GM12892 (cell line): ENCODE results near the gene LENG1. TPM values are rescaled to one million over a fixed set of nuclear protein-coding genes. Genes with fewer than 3 reads are reported as not detected.
"Not testable (repeated sequence)": the region's sequence is repeated elsewhere in the genome, so short reads cannot be mapped to it uniquely, and the experiment has no call there.

Source experiments
- DNase-seq: peaks from one replicate; pipeline ENCODE4 v3.0.0; 2011; ENCODE audit not compliant: insufficient read length
- FAIRE-seq: peaks from 2 replicates; lab custom pipeline; 2011; peaks lifted over from hg19 to GRCh38; lab: Jason Lieb, UNC
- POLR2A ChIP-seq: IDR thresholded peaks from 2 replicates; pipeline ENCODE4 v1.6.1; 2011; ENCODE audit warnings: low read depth, low read length, control low read depth
- POLR2AphosphoS5 ChIP-seq: IDR thresholded peaks from 2 replicates; pipeline ENCODE4 v1.6.1; 2011; ENCODE audit warnings: low read depth, low read length, control low read depth
- TAF1 ChIP-seq: IDR thresholded peaks from 2 replicates; pipeline ENCODE4 v1.6.1; 2011; ENCODE audit warnings: low read depth, mild to moderate bottlenecking, control low read depth, low read length, borderline replicate concordance
- polyA plus RNA-seq: library from polyadenylated mRNA; unstranded; fragments of >200 nt; gene quantifications from one replicate; pipeline ENCODE4 v1.2.1, GENCODE V29; 2012; ENCODE audit warnings: missing spikeins, inconsistent platforms; ENCODE audit not compliant: missing spikeins

The LENG1 gene
- 3.1 TPM for polyA plus RNA-seq

DNA sequence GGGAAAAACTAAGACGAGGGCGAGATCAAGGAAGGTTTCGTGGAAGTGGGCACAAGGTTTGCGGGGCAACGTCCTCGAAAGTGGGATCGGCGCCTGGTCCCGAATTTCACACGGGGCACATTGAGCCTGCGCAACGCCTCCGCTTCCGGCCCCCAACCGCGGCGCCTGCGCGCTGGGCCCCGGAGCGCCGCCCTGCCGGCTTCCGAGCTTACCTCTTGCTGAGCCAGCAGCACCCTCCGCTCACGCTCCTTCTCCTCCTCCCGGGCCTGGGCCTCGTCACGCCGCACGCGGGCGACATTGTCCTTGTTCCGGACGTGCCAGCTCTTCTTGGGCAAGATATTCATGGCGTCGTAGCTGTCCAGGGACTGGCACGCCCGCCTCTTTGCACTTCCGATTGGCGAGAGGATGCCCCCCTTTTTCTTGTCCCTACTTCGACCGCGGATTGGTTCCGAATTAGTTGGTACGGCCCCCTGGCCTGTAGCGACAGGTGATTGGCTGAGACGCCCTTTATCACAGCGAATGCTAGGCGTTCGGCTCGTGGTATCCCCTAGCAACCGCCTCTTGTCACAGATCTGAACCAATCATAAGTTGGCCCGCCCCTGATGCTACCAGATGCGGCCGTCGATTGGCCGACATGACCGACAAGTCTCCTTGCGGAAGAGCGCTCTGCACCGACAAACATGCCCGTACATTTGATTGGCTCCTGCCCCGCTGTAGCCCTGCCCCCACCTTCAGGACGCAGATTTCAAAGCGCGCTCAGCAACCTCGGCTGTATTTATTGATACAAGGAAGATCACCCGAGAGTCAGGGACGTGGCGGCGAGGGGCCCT lies at the start of gene LENG1:
Gene LENG1, minus strand, starts transcription at position 370 of the 830 bp plus-strand sequence. Its CDS starts 26 bp downstream, at position 344.
- FAIRE-seq (peak; percentile 100), DNase-seq (peak; percentile 97)
- TF ChIP-seq POLR2A (peak; percentile 86), TAF1 (peak; percentile 57; the same call in 1 of the 2 replicates), POLR2AphosphoS5 (peak; percentile 82)

DNA sequence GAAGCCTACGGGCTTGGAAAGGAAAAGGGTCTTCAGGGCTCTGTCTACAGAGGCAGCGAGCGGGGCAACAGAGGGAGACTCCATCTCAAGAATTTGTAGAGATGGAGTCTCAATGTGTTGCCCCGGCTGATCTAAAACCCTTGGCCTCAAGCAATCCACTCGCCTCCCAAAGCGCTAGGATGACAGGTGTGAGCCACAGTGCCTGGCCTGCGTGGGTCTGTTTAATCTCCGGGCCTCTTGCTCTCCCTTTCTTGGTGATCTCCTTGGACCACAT lies 49.2 kb upstream of the LENG1 start:
- FAIRE-seq (no peak), DNase-seq (no peak)
- TF ChIP-seq POLR2AphosphoS5 (no peak), POLR2A (no peak), TAF1 (no peak)

DNA sequence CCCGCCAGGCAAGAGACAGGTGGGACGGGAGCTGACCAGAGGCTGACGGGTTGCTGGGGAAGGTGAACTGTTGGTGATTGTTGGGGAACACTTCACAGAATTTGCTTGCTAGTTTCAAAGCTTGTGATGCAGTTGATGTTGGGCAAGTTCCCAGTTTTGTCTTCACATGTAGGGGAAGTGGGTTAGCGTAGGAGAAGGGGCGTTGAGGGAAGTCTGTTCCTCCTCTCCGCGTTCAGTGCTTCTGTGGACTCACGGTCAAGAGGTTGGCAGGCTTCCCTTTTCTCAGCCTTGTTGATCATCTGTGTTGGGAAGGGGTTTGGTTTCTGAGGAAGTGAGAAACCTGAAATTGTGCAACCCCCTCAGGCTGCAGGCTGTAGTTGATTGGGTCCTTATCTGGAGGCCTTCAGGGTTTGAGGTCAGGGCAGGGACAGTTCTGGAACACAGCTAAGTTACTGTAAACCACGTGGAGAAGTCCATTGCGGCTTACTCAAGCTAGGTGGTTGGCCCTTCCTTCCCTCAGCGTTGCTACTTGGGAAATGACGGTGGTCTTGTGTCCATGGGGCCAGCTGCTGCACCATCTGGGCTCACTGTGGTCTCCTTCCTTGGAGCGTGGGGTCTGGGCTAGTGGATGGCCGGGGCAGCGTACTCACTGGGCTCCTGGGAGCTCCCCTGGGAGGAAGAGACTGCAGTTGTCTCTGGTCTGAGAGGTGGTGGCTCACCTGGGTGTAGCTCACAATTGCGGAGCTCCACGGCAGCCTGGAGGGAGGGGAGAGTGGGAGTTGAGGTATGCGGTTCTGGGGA lies 48.7 kb upstream of the LENG1 start:
- TF ChIP-seq TAF1, result no peak
- peak; percentile 87 for TF ChIP-seq POLR2A
- peak; percentile 95 for TF ChIP-seq POLR2AphosphoS5
- FAIRE-seq (peak; percentile 81), DNase-seq (no peak)

DNA sequence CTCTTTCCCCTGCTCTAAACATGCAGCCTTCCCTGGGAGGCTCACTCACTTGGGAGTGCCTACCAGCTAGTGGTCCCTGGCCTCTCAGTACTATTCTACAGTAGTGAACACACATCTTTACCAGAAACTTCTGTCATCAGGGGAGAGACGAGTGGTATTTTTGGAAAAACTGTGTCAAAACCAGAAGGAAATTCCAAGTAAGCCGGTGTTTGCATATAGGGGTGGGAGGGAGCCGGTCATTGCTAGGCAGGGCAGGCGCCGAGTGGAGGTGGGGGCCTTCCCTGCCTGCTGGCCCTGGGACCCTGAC lies 48.1 kb upstream of the LENG1 start:
- TF ChIP-seq POLR2AphosphoS5, result no peak
- TF ChIP-seq POLR2A, result no peak
- no peak for TF ChIP-seq TAF1
- DNase-seq (no peak), FAIRE-seq (no peak)

DNA sequence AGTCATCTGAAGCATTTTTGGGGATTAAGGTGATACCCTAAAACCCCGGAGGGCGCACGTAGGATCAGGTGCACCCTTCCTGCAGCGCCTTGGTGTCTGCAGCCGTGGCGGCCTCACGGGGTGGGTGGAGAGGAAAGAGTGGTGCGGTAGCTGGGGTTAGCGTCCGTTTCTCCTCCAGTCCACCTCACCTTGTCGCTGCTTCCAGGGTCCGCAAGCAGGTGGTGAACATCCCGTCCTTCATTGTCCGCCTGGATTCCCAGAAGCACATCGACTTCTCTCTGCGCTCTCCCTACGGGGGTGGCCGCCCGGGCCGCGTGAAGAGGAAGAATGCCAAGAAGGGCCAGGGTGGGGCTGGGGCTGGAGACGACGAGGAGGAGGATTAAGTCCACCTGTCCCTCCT lies 47.7 kb upstream of the LENG1 start:
- not testable (repeated sequence) for FAIRE-seq, DNase-seq

DNA sequence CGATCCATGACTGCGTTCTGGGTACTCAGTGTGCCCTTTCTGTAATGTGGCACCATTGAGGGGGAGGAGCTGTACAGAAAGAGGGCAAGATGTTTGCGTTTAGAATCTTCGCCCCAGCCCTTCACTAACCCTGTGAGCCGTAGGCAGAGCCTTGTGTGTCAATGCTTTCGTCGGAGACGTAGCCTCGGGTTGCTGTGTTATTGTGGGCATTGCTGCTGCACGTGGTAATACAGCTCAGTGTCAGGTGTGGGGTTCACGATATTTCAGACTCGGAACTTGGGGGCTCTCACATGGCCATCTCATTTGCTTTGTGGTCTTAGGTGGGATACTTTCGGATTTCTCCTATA lies 47.3 kb upstream of the LENG1 start:
- DNase-seq (no peak), FAIRE-seq (no peak)
- TF ChIP-seq TAF1 (no peak), POLR2AphosphoS5 (peak; percentile 48; the same call in 1 of the 2 replicates), POLR2A (0 out of 2 replicates have a peak, but pooled peaks have one; percentile 40)

DNA sequence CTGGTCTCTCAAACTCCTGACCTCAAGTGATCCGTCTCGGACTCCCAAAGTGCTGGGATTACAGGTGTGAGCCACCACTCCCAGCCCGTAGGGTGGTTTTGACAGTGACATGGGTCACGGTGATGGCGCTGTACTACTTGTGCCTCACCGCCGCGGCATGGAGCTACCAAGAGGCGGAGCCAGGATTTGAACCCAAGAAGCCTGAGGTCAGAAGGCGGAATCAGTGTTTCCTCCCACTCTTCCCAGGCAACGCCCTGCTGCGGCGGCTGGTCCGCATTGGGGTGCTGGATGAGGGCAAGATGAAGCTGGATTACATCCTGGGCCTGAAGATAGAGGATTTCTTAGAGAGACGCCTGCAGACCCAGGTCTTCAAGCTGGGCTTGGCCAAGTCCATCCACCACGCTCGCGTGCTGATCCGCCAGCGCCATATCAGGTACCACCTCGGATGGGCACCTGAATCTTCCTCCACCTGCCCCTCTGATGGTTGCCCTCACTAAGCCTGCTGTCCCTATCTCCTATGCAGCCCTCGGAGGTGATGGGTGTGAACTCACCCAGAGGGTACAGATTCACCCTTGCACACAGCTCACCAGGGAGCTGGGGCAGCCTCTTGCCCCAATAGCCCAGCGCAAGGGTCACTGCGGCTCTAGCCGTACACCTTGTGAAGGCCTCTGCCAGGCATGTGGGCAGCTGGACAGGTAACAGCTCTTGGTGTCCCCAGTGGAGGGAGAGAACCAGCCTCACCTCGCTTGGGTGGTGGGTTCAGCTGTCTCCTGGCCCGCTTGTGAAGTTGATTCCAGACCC lies 46.7 kb upstream of the LENG1 start:
- DNase-seq (no peak), FAIRE-seq (no peak)
- no peak for TF ChIP-seq TAF1
- TF ChIP-seq POLR2A, result no peak; the same call in 1 of the 2 replicates
- TF ChIP-seq POLR2AphosphoS5, result peak; percentile 40

DNA sequence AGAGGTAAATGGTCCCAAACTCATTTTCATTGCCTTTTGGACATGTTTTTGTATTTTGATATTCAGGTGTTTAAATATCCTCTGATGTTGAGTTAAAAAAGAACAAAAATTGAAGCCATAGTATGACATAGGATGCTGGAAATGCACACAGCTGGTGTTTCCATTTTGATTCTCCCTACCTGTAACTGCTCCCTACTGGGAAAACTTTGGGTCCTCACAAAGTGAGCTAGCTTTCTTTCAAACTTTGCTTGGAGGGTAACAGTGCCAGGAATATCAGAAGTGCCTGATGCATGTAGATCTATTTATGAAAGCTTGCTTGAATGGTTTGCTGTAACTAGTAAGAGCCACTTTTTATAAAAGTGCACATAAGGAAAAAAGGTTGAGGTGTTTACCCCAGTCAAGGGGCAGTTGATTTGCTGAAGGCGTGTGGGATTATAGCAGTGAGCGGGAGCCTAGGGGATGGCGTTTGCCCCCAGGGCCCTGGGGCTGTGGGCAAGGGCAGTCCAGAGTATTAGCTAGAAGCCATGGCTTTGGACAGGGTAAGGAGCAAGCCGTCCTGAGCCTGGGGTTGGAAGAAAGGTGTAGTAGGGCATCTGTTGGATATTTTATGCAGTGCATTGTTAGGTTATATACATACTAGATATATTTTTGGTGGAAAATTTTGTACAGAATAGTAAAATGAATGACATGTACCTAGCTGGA lies 45.4 kb upstream of the LENG1 start:
- TF ChIP-seq POLR2A, result no peak; the same call in none of the 2 replicates
- TF ChIP-seq POLR2AphosphoS5, result no peak
- TF ChIP-seq TAF1, result no peak
- DNase-seq, result no peak

DNA sequence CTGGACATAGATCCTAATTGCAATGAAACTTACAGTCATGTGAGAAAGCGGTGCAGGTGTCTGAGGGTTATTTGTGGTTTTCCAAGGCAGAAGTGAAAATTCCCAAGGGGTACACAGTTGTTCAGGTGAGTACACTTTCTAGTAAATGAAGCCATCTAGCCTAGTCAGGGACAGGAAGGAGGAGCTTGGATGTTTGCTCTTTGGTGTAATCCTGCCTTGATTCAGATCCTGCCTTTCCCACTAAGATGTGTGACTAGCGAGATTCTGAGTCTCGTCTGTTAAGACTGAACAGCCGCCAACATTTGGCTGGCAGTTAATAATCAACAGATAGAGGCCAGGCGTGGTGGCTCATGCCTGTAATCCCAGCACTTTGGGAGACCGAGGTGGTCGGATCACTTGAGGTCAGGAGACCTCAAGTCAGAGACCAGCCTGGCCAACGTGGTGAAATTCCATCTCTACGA lies 43.7 kb upstream of the LENG1 start:
- FAIRE-seq (no peak), DNase-seq (no peak)
- no peak for TF ChIP-seq TAF1
- TF ChIP-seq POLR2A, result no peak
- TF ChIP-seq POLR2AphosphoS5, result no peak

More for the DNA sequence above, 45.4 kb upstream of the LENG1 start:
- FAIRE-seq, result no peak

DNA sequence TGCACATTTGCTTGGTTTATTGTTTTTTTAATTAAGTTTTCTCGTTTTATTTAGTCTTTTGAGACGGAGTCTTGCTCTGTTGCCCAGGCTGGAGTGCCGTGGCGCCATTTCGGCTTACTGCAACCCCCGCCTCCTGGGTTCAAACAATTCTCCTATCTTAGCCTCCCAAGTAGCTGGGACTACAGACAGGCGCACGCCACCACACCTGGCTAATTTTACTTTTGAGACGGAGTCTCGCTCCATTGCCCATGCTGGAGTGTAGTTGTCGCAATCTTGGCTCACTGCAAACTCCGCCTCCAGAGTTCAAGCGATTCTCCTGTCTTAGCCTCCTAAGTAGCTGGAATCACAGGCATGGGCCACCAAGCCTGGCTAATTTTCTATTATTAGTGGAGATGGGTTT lies 42.5 kb upstream of the LENG1 start:
- TF ChIP-seq TAF1 (no peak), POLR2A (no peak), POLR2AphosphoS5 (no peak)
- DNase-seq (no peak), FAIRE-seq (no peak)
